NCI-H510A (cell line): Measurements from ENCODE around the gene CFAP119.

Source experiments
- DNase-seq: peaks from one replicate; lab custom pipeline; 2025; lab: John Stamatoyannopoulos, UW

Gene CFAP119

GRCh38 chr16:30762991-30763725 lies 1.3 kb upstream of the CFAP119 start:
- no peak for DNase-seq

GRCh38 chr16:30761427-30761927 lies 385 bp downstream of the CFAP119 start:
- peak; percentile 48 for DNase-seq

GRCh38 chr16:30760577-30761426 lies 1.1 kb downstream of the CFAP119 start:
- no peak for DNase-seq

GRCh38 chr16:30760001-30760559 lies 1.8 kb downstream of the CFAP119 start:
- no peak for DNase-seq

- no peak for DNase-seq
Measured at GRCh38 chr16:30758988-30759491, 2.8 kb downstream of the CFAP119 start.

GRCh38 chr16:30757316-30757715 lies 4.5 kb downstream of the CFAP119 start:
- no peak for DNase-seq

- DNase-seq, result no peak
Measured at GRCh38 chr16:30756781-30757100, 5.1 kb downstream of the CFAP119 start.

- no peak for DNase-seq
Measured at GRCh38 chr16:30755955-30756780, 5.7 kb downstream of the CFAP119 start.

GRCh38 chr16:30753596-30753995 lies 8.3 kb downstream of the CFAP119 start:
- no peak for DNase-seq

GRCh38 chr16:30750876-30751465 lies 10.9 kb downstream of the CFAP119 start:
- no peak for DNase-seq

GRCh38 chr16:30750201-30750600 lies 11.7 kb downstream of the CFAP119 start:
- no peak for DNase-seq

- DNase-seq, result no peak
Measured at GRCh38 chr16:30748634-30749445, 13.0 kb downstream of the CFAP119 start.

GRCh38 chr16:30747799-30748633 lies 13.8 kb downstream of the CFAP119 start, which contains the start of gene PHKG2:
PHKG2 (plus strand) TSS chr16:30748425; CDS start chr16:30748821, 396 bp downstream.
- DNase-seq, result peak; percentile 99

GRCh38 chr16:30747331-30747730 lies 14.5 kb downstream of the CFAP119 start:
- DNase-seq, result no peak

- no peak for DNase-seq
Measured at GRCh38 chr16:30746638-30747175, 15.2 kb downstream of the CFAP119 start.

GRCh38 chr16:30745082-30745481 lies 16.8 kb downstream of the CFAP119 start:
- no peak for DNase-seq

- DNase-seq, result no peak
Measured at GRCh38 chr16:30744183-30744582, 17.7 kb downstream of the CFAP119 start.

GRCh38 chr16:30743716-30744115 lies 18.1 kb downstream of the CFAP119 start:
- no peak for DNase-seq

GRCh38 chr16:30741461-30741914 lies 20.4 kb downstream of the CFAP119 start:
- DNase-seq, result peak; percentile 70
